Measurements from ENCODE around the gene ZFYVE27.

ZFYVE27 gene

GRCh38 chr10:97701438-97702069, 35.4 kb upstream of the ZFYVE27 start:
- TF ChIP-seq REST (IDR thresholded peaks at IDR 0.05; ENCODE audit: low read depth) (no peak), RAD21 (IDR thresholded peaks at IDR 0.05; ENCODE audit: low read depth) (peak; percentile 96)

GRCh38 chr10:97703398-97704067, 33.4 kb upstream of the ZFYVE27 start:
- no peak for TF ChIP-seq REST (IDR thresholded peaks at IDR 0.05; ENCODE audit: low read depth)
- no peak for TF ChIP-seq RAD21 (IDR thresholded peaks at IDR 0.05; ENCODE audit: low read depth)
- no peak for TF ChIP-seq CREB1 (IDR thresholded peaks at IDR 0.05; ENCODE audit: low read depth)
- TF ChIP-seq ZBTB7A (IDR thresholded peaks at IDR 0.05; ENCODE audit: low read depth): no peak
- no peak for TF ChIP-seq FOXM1 (IDR thresholded peaks at IDR 0.05; ENCODE audit: borderline replicate concordance, low read depth)
- no peak for TF ChIP-seq NFIC (IDR thresholded peaks at IDR 0.05)
- no peak for TF ChIP-seq TAF1 (IDR thresholded peaks at IDR 0.05; ENCODE audit: low read depth)
- TF ChIP-seq YY1 (IDR thresholded peaks at IDR 0.05; ENCODE audit: low read depth): no peak
- no peak for TF ChIP-seq MAX (IDR thresholded peaks at IDR 0.05)
- no peak for TF ChIP-seq EGR1 (IDR thresholded peaks at IDR 0.05)
- TF ChIP-seq CEBPB (IDR thresholded peaks at IDR 0.05): no peak
- no peak for TF ChIP-seq TEAD4 (IDR thresholded peaks at IDR 0.05)
- no peak for TF ChIP-seq TCF12 (IDR thresholded peaks at IDR 0.05; ENCODE audit: low read depth)
- no peak for TF ChIP-seq USF1 (IDR thresholded peaks at IDR 0.05)
- no peak for TF ChIP-seq EP300 (IDR thresholded peaks at IDR 0.05; ENCODE audit: borderline replicate concordance)

- TF ChIP-seq TEAD4 (IDR thresholded peaks at IDR 0.05): no peak
- TF ChIP-seq FOXM1 (IDR thresholded peaks at IDR 0.05; ENCODE audit: borderline replicate concordance, low read depth): no peak
- no peak for TF ChIP-seq EP300 (IDR thresholded peaks at IDR 0.05; ENCODE audit: borderline replicate concordance)
- TF ChIP-seq YY1 (IDR thresholded peaks at IDR 0.05; ENCODE audit: low read depth): no peak
- TF ChIP-seq CREB1 (IDR thresholded peaks at IDR 0.05; ENCODE audit: low read depth): no peak
- no peak for TF ChIP-seq TAF1 (IDR thresholded peaks at IDR 0.05; ENCODE audit: low read depth)
- TF ChIP-seq REST (IDR thresholded peaks at IDR 0.05; ENCODE audit: low read depth): no peak
- no peak for TF ChIP-seq USF1 (IDR thresholded peaks at IDR 0.05)
- no peak for TF ChIP-seq TCF12 (IDR thresholded peaks at IDR 0.05; ENCODE audit: low read depth)
- TF ChIP-seq CEBPB (IDR thresholded peaks at IDR 0.05): no peak
These were observed 32.6 kb upstream of the ZFYVE27 start for GRCh38 chr10:97704341-97704740.

- no peak for TF ChIP-seq TCF12 (IDR thresholded peaks at IDR 0.05; ENCODE audit: low read depth)
- TF ChIP-seq YY1 (IDR thresholded peaks at IDR 0.05; ENCODE audit: low read depth): no peak
- TF ChIP-seq FOXM1 (IDR thresholded peaks at IDR 0.05; ENCODE audit: borderline replicate concordance, low read depth): no peak
- TF ChIP-seq USF1 (IDR thresholded peaks at IDR 0.05): no peak
- TF ChIP-seq EP300 (IDR thresholded peaks at IDR 0.05; ENCODE audit: borderline replicate concordance): no peak
- TF ChIP-seq TEAD4 (IDR thresholded peaks at IDR 0.05): no peak
- TF ChIP-seq EGR1 (IDR thresholded peaks at IDR 0.05): no peak
These were observed 31.8 kb upstream of the ZFYVE27 start for GRCh38 chr10:97705006-97705670.
